PFSK-1 (cell line): ENCODE results near the gene CFHR1.

Experiments used
- POLR2AphosphoS5 ChIP-seq: IDR thresholded peaks from 2 replicates; pipeline ENCODE4 v1.6.1; 2012; ENCODE audit warnings: low read depth, mild to moderate bottlenecking, control low read depth, low read length, moderate library complexity
- REST ChIP-seq, 2 experiments: IDR thresholded peaks; 2 replicates each; pipeline versions ENCODE4 v1.6.1 to v1.8.0; 2011 to 2012; ENCODE audit warnings: low read depth in 2 of 2, low read length in 2 of 2, control low read depth in 1 of 2, inconsistent platforms in 1 of 2, mild to moderate bottlenecking in 1 of 2, moderate library complexity in 1 of 2; ENCODE audit not compliant: insufficient read depth in 1 of 2
- SIN3A ChIP-seq: IDR thresholded peaks from 2 replicates; pipeline ENCODE4 v1.6.1; 2012; ENCODE audit warnings: mild to moderate bottlenecking, low read length, moderate library complexity, borderline replicate concordance; ENCODE audit not compliant: insufficient read depth
- TAF1 ChIP-seq: IDR thresholded peaks from 2 replicates; pipeline ENCODE4 v1.6.1; 2012; ENCODE audit warnings: low read length, control low read depth, borderline replicate concordance; ENCODE audit not compliant: insufficient read depth

DNA sequence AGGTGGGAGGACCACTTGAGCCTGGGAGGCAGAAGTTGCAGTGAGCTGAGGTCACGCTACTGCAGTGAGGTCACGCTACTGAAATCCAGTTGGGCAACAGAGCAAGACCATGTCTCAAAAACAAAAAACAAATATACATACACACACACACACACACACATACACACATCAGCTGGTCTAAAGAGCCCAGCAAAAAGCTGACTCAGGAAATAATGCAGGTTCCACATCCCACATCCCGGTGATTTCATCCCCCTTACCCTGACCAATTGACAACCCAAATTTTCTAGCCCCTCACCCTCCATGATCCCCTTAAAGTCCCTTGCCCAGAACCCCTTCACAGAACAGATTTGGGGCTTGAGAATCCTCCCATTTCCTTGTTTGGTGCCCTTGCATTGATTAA is 56.4 kb downstream of the CFHR1 start:
- TF ChIP-seq POLR2AphosphoS5, result no peak
- no peak for TF ChIP-seq REST (IDR thresholded peaks at IDR 0.05; ENCODE audit: insufficient read depth in 1 of 2, low read depth in 2 of 2, low read length in 2 of 2)
- no peak for TF ChIP-seq TAF1
- TF ChIP-seq SIN3A, result no peak
